Measurements from ENCODE around the gene EML1.

GRCh38 chr14:99876406-99876805 is 83.2 kb downstream of the EML1 start:
- no peak for TF ChIP-seq CTCF (IDR thresholded peaks at IDR 0.05; ENCODE audit: poor library complexity, severe bottlenecking)
- TF ChIP-seq MXI1 (conservative IDR thresholded peaks at IDR 0.05; ENCODE audit: poor library complexity, severe bottlenecking), result no peak
- TF ChIP-seq EP300 (conservative IDR thresholded peaks at IDR 0.05; ENCODE audit: poor library complexity, severe bottlenecking), result no peak
- no peak for TF ChIP-seq EZH2 (IDR thresholded peaks at IDR 0.05; ENCODE audit: borderline replicate concordance, insufficient read depth, low read length, poor library complexity, severe bottlenecking)

All from neural cell (in vitro differentiated cells).